ENCODE data around the gene AGPAT2.
A peak's percentile ranks its signal among the peaks of the same experiment; 100 is the strongest.
"Not testable (repeated sequence)": the region's sequence is repeated elsewhere in the genome, so short reads cannot be mapped to it uniquely, and the experiment has no call there.

Gene AGPAT2

GRCh38 chr9:136645352-136645902 lies 41.8 kb downstream of the AGPAT2 start:
- no peak for DNase-seq (ENCODE audit: low read depth)

DNA sequence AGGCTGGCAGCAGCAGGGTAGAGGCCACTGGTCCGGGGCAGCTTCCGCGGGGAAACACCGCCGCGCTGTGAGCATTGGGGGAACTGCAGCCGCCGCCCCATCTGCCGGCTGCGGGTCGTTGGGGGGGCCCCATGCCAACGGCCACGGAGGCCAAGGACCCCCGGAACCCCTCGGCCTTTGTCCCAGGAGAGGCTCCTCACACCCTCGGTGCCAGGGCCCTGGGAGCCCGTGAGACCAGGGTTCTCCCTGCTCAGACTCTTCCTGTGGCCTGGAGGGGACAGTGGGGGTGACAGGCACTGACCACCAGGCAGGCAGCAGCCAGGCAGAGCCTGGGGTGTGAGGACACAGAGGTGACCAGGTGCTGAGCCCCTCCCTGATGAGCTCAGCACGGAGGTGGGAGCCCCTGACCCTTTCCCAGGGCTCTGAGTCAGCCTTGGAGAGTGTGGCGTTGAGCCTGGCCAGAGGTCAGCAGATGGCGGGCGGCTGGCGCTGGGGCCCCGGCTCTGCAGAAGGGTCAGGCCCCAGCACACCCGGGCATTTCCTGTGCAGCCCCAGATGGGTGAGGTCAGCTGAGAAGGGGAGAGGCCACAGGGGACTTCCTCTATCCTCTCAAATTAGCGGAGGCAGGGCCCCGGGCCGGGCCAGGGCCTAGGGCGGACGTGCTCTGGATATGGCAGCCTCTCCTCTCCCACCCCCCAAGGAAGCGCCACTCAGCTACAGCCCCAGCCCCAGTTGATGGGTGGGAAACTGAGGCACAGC lies 42.5 kb downstream of the AGPAT2 start:
- DNase-seq (ENCODE audit: low read depth) = peak; percentile 9

- DNase-seq (ENCODE audit: low read depth) = peak; percentile 7
Measured at GRCh38 chr9:136644343-136644592, 43.0 kb downstream of the AGPAT2 start.

GRCh38 chr9:136643596-136644342 lies 43.5 kb downstream of the AGPAT2 start:
- no peak for DNase-seq (ENCODE audit: low read depth)

DNA sequence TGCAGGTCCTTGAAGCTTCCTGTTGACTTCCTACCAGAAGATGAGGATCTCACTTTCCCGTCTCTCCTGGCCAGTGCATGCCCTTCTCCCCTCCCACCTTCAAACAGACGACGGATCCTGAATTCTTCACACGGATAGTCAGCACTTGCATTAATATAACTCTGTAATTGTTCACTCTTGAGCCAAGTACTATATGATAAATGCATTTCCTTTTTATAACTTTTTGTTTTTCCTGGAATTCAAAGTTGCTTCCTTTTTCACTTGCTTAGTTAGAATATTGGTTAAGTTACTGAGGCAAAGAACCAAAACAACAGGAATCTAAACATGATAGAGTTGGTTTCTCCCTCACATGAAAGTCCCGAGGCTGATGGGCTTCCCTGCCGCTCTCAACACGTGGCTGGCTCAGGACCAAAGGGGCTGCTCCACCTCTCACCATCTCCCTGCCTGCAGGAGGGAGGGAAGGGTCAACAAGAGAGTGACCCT lies 44.8 kb downstream of the AGPAT2 start:
- DNase-seq (ENCODE audit: low read depth) = no peak

DNA sequence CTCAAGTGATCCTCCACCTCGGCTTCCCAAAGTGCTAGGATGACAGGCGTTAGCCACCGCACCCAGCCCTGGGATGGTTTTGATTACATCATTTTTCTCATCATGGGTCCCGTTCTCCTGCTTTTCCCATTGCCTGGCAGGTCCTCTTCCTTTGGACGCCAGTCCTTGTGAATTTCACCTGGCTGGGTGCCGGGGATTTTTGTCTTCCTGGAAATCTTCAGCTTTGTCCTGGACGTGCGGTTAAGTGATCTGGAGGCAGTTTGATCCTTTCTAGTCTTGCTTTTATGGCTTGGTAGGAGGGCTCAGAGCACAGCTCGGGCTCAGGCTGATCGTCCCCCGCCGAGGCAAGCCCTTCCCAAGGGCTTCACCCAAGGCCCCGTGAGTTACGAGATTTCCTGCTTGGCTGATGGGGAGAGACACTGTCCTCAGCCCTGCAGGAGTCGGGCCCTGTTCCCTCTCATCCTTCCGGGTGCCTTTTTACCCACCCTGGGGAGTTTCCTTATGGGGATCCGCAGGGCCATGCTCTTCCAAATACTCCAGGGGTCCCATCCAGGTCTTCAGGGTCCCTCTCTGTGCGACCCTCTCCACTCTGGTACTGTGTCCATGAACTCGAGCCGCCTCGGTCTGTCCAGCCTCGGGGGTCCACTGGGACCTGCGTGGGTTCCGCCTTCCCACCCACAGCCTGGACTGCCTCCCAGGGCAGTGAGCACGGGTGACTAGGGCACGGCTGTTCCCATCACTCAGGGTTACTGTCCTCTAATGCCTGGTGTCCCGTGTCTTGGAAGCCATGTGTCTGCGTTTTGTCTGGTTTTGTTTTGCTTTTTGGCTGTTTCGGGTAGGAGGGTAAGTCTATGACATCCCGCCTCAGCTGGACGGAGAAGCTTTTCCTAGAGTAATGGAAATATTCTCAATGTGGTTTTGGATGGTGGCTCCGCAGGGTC lies 46.8 kb downstream of the AGPAT2 start:
- DNase-seq (ENCODE audit: low read depth) = no peak

DNA sequence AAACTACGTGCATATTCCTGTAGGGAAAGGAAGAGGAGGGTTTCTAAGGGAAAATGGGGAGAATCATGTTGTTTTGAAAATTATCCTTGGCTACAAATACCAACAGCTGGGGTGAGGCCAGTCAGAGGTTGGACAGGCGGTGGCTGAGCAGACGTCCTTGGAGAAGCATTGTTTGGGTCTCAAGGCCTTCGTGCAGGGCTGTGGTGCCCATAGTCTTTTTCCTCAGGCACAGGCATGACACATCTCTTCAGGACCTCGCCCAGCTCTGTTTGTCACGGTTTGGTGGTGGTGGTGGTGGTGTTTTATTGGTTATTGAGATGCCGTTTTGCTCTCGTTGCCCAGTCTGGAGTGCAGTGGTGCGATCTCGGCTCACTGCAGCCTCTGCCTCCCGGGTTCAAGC lies 52.4 kb downstream of the AGPAT2 start:
- DNase-seq (ENCODE audit: low read depth) = no peak

DNA sequence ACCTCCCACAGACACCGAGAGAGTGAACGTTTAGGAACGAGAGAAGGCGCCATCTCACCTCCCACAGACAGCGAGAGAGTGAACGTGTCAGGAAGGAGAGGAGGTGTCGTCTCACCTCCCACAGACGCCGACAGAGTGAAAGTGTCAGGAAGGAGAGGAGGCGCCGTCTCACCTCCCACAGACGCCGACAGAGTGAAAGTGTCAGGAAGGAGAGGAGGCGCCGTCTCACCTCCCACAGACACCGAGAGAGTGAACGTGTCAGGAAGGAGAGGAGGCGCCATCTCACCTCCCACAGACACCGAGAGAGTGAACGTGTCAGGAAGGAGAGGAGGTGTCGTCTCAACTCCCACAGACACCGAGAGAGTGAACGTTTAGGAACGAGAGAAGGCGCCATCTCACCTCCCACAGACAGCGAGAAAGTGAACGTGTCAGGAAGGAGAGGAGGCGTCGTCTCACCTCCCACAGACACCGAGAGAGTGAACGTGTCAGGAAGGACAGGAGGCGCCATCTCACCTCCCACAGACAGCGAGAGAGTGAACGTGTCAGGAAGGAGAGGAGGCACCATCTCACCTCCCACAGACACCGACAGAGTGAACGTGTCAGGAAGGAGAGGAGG lies 54.7 kb downstream of the AGPAT2 start:
- DNase-seq (ENCODE audit: low read depth) = not testable (repeated sequence)

GRCh38 chr9:136632072-136632471 lies 55.2 kb downstream of the AGPAT2 start:
- not testable (repeated sequence) for DNase-seq (ENCODE audit: low read depth)

DNA sequence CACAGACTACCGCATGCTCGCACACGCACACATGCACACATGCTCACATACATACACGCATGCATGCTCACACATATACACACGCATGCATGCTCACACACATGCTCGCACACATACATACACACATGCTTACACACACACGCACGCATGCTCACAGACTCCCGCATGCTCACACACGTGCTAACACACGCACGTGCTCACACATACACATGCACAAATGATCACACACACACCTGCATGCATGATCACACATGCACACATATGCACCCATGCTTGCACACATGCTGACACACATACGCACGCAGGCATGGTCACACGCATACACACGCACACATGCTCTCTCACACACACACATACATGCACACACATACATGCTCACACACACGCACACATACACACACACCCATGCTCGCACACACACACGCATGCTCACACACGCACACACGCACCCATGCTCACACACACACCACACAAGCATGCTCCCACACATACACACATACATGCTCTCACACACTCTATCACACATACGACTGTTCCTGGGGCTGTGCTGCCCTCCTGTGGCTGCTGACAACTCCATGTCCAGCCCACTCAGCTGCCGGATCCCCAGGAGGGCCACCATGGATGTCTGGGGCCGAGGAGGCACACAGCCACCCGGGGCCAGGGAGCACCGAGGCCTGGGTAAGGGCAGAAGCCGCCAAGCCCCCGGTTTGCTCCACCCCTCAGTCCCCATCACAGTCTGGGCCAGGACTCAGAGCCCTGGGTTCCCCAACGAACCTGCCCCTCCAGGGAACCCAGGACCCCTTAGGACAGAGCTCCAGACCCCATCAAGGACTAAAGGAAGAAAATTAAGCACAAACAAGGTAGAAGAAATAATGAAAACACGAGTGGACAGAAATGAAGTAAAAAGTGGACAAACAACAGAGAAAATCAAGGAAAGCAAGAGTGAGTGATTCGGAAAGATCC lies 55.9 kb downstream of the AGPAT2 start:
- peak; percentile 19 for DNase-seq (ENCODE audit: low read depth)

DNA sequence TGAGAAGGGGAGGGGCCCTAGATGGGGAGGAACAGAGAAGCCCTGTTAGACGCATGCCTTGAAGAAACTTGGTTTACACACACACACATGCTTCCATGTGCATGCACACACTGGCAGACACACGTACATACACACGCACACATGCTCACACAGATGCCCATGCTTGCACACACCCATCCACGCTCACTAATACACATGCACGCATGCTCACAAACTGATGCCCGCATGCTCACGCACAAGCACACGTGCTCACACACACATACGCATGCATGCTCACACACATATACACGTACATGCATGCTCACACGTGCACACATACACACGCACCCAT lies 56.6 kb downstream of the AGPAT2 start:
- DNase-seq (ENCODE audit: low read depth) = no peak

DNA sequence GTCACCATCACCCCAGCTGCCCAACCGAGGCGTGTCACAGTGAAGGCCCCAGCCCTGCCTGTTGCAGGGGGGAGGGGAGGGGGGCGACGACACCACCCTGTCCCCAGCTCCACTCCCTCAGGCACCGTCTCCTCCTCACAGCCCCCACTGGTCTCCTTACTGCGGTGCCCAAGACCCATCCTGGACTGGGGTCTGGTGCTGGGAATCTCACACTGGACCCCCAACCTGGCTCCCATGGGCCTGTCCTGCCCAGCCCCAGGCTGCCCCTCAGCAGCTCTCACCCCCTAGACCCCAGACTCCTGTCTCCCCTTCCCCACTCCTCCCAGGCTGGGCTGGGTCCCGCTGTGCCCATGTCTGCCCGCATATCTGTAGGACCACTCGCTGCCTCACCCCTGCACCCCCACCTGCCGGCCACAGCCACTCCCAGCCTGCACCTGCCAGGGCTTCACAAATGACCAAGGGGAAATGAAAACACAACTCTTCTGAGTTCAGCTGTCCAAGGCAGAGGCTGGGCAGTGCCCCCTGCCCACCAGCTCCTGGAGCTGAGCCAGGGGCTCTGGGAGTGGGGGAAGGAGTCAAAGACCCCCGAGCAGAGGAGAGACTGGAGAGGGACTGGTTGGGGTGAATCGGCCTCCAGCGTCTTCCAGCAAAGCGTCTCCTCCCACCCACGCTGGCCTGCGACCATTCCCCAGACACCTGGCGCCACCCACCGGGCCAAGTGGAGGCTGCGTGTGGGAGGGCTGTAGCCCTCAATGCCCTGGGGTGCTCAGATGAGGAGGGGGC lies 57.2 kb downstream of the AGPAT2 start:
- DNase-seq (ENCODE audit: low read depth) = no peak

GRCh38 chr9:136629001-136629878 lies 58.0 kb downstream of the AGPAT2 start:
- no peak for DNase-seq (ENCODE audit: low read depth)

GRCh38 chr9:136628268-136628667 lies 59.0 kb downstream of the AGPAT2 start:
- no peak for DNase-seq (ENCODE audit: low read depth)

- DNase-seq (ENCODE audit: low read depth) = no peak
Measured at GRCh38 chr9:136627703-136628102, 59.6 kb downstream of the AGPAT2 start.

DNA sequence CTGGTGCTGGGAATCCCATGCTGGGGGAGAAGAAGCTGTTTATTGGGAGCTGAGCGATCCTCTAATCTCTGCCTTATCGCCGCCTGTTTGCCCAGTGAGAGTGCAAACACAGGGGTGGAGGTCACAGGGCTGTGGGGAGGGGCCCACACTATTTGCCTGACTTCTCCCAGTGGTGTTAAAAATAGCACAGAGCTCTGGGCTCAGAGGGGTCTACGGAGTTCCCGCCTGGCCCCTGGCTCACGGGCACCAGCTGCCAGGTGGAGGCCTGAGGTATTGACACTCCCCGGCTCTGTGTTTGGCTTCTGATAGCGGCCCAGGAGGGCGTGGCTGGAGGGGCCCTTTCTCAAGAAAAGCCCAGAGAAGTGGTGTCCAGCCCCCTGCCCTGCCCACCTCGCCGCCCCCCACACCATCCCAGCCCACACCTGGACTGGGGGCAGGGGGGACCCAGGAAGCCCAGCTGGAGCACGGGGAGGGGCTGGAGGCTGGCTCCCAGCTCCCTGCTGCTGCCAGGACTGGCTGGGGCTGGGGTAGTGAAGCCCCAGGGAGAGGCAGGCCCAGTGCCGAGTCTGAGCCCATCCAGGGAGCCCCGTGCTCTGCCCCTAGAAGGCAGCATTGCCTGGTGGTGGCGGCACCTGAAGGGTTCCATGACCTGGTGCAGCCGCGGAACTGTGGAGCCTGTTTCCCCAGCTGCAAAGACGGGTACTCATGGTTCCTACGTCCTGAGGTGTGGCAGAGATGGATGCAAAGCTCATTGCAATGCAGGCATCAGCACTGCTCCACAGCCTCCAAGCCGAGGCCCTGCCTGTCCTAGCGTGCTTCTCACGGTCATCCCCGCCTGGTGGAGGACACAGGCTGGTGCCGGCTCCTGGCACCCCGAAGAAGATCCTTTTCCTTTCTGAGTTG lies 60.3 kb downstream of the AGPAT2 start:
- no peak for DNase-seq (ENCODE audit: low read depth)

- no peak for DNase-seq (ENCODE audit: low read depth)
Measured at GRCh38 chr9:136626066-136626725, 61.1 kb downstream of the AGPAT2 start.
